H1 (cell line): Measurements from ENCODE around the gene SEC14L3. TPM values are rescaled to one million over a fixed set of nuclear protein-coding genes. Genes with fewer than 3 reads are reported as not detected.

Source experiments
- CTCF ChIA-PET: fragments of 300-600 bp; sonication (Branson Sonifier 250); formaldehyde crosslinking; loops from one replicate; lab custom pipeline; 2021; ENCODE audit not compliant: partially characterized antibody; lab: Charles Lee
- POLR2A ChIA-PET: fragments of 300-600 bp; sonication (Branson Sonifier 250); formaldehyde crosslinking; loops from one replicate; lab custom pipeline; 2021; ENCODE audit warnings: inconsistent platforms; ENCODE audit not compliant: partially characterized antibody; lab: Charles Lee
- DNase-seq, 2 experiments: peaks; one replicate each; pipeline versions ENCODE4 v3.0.0 to v3.0.0-alpha.2; 2010 to 2022; ENCODE audit warnings: low spot score in 2 of 2, low read depth in 1 of 2, mixed read lengths in 1 of 2
- FAIRE-seq: peaks from 2 replicates; lab custom pipeline; 2011; peaks lifted over from hg19 to GRCh38; lab: Jason Lieb, UNC
- H2AFZ ChIP-seq: 2 replicates; pipeline ENCODE4 v1.8.1; 2012; ENCODE audit warnings: low read length, inconsistent platforms
- H2AK5ac ChIP-seq: 2 replicates; pipeline ENCODE4 v1.6.1; 2013; ENCODE audit warnings: low read depth, low read length
- H2BK120ac ChIP-seq: replicated peaks from 2 replicates; pipeline ENCODE3; 2013; ENCODE audit warnings: low read depth, low read length, inconsistent platforms
- H2BK12ac ChIP-seq: 2 replicates; pipeline ENCODE4 v1.6.1; 2013; ENCODE audit warnings: low read depth, low read length
- H2BK15ac ChIP-seq: 2 replicates; pipeline ENCODE4 v1.6.1; 2013; ENCODE audit warnings: low read length
- H2BK20ac ChIP-seq: 2 replicates; pipeline ENCODE4 v1.6.1; 2013; ENCODE audit warnings: low read length
- H2BK5ac ChIP-seq: 2 replicates; pipeline ENCODE4 v1.6.1; 2013; ENCODE audit warnings: low read depth, low read length
- H3K14ac ChIP-seq: 2 replicates; pipeline ENCODE4 v1.6.1; 2013; ENCODE audit warnings: inconsistent platforms; ENCODE audit not compliant: insufficient read length
- H3K18ac ChIP-seq: 2 replicates; pipeline ENCODE4 v1.6.1; 2013; ENCODE audit warnings: low read length; ENCODE audit errors: extremely low read depth
- H3K23ac ChIP-seq: 2 replicates; pipeline ENCODE4 v1.6.1; 2013; ENCODE audit warnings: inconsistent platforms; ENCODE audit not compliant: insufficient read length
- H3K23me2 ChIP-seq: 2 replicates; pipeline ENCODE4 v1.6.1; 2013; ENCODE audit warnings: low read depth, low read length
- H3K27ac ChIP-seq: 2 replicates; pipeline ENCODE4 v1.6.1; 2011; ENCODE audit warnings: low read depth, low read length, inconsistent platforms
- H3K27me3 ChIP-seq, 4 experiments: replicated peaks in 1 of 4; 1 replicate in 1 of 4; 2 replicates in 3 of 4; pipeline versions ENCODE4 v1.6.1 to v1.8.1; 2011 to 2013; ENCODE audit warnings: low read length in 3 of 4, mild to moderate bottlenecking in 3 of 4, inconsistent platforms in 2 of 4, mixed read lengths in 2 of 4, moderate library complexity in 1 of 4; ENCODE audit not compliant: control insufficient read depth in 3 of 4, insufficient read depth in 3 of 4; ENCODE audit errors: extremely low read depth in 1 of 4
- H3K36me3 ChIP-seq, 4 experiments: 2 replicates each; pipeline versions ENCODE4 v1.6.1 to v1.8.1; 2011 to 2013; ENCODE audit warnings: mild to moderate bottlenecking in 4 of 4, low read length in 3 of 4, moderate library complexity in 2 of 4, control low read depth in 1 of 4, inconsistent platforms in 1 of 4; ENCODE audit not compliant: insufficient read depth in 4 of 4, control insufficient read depth in 2 of 4
- H3K4ac ChIP-seq: replicated peaks from 2 replicates; pipeline ENCODE3; 2013; ENCODE audit warnings: low read length, low read depth, mixed read lengths, inconsistent platforms; ENCODE audit not compliant: insufficient read length
- H3K4me1 ChIP-seq, 4 experiments: replicated peaks in 1 of 4; 1 replicate in 1 of 4; 2 replicates in 3 of 4; pipeline versions ENCODE4 v1.6.1 to v1.8.1; 2011 to 2013; ENCODE audit warnings: low read length in 3 of 4, inconsistent platforms in 2 of 4, mixed read lengths in 1 of 4; ENCODE audit not compliant: insufficient read depth in 4 of 4, control insufficient read depth in 3 of 4
- H3K4me2 ChIP-seq, 2 experiments: 2 replicates each; pipeline versions ENCODE4 v1.6.1 to v1.8.1; 2011 to 2013; ENCODE audit warnings: low read depth in 2 of 2, low read length in 2 of 2, control low read depth in 1 of 2, inconsistent platforms in 1 of 2, mild to moderate bottlenecking in 1 of 2; ENCODE audit not compliant: insufficient read depth in 1 of 2
- H3K4me3 ChIP-seq, 4 experiments: fragments of 200-600, 300-600 bp in 1 of 4; sonication (generic), shearing (Covaris generic), sonication (Bioruptor Twin) in 1 of 4; 2 replicates each; pipeline versions ENCODE4 v1.5.1 to v1.8.1; 2011 to 2016; ENCODE audit warnings: low read length in 4 of 4, low read depth in 3 of 4, control low read depth in 2 of 4, inconsistent platforms in 2 of 4, mild to moderate bottlenecking in 2 of 4, mixed read lengths in 1 of 4, moderate library complexity in 1 of 4; ENCODE audit not compliant: insufficient read depth in 2 of 4; ENCODE audit errors: extremely low read depth in 1 of 4
- H3K56ac ChIP-seq: replicated peaks from 2 replicates; pipeline ENCODE3; 2013; ENCODE audit warnings: low read depth, mild to moderate bottlenecking, mixed read lengths, low read length, inconsistent platforms; ENCODE audit not compliant: insufficient read length
- H3K79me1 ChIP-seq: 2 replicates; pipeline ENCODE4 v1.6.1; 2013; ENCODE audit warnings: low read depth, low read length, control low read depth
- H3K79me2 ChIP-seq, 2 experiments: 2 replicates each; pipeline versions ENCODE4 v1.6.1 to v1.8.1; 2012 to 2013; ENCODE audit warnings: low read length in 2 of 2, mild to moderate bottlenecking in 2 of 2, inconsistent platforms in 1 of 2; ENCODE audit not compliant: insufficient read depth in 2 of 2, control insufficient read depth in 1 of 2
- H3K9ac ChIP-seq, 4 experiments: replicated peaks in 1 of 4; 1 replicate in 1 of 4; 2 replicates in 3 of 4; pipeline versions ENCODE4 v1.6.1 to v1.8.1; 2011 to 2013; ENCODE audit warnings: low read depth in 3 of 4, low read length in 3 of 4, control low read depth in 2 of 4, mild to moderate bottlenecking in 2 of 4, moderate library complexity in 2 of 4, inconsistent platforms in 1 of 4; ENCODE audit errors: extremely low read depth in 1 of 4
- H3K9me3 ChIP-seq, 2 experiments: 2 replicates each; pipeline versions ENCODE4 v1.6.1 to v1.8.1; 2012 to 2013; ENCODE audit warnings: mild to moderate bottlenecking in 2 of 2, moderate library complexity in 2 of 2, control low read depth in 1 of 2, inconsistent platforms in 1 of 2, low read depth in 1 of 2, low read length in 1 of 2, mixed read lengths in 1 of 2; ENCODE audit not compliant: insufficient read depth in 2 of 2
- H4K20me1 ChIP-seq, 2 experiments: replicated peaks in 1 of 2; 2 replicates each; pipeline versions ENCODE3 to v1.8.1; 2011 to 2013; ENCODE audit warnings: inconsistent platforms in 2 of 2, low read length in 2 of 2, mild to moderate bottlenecking in 1 of 2; ENCODE audit not compliant: insufficient read depth in 2 of 2, control insufficient read depth in 1 of 2
- H4K5ac ChIP-seq: 2 replicates; pipeline ENCODE4 v1.6.1; 2013; ENCODE audit warnings: low read length, low read depth, mixed read lengths, inconsistent platforms; ENCODE audit not compliant: insufficient read length
- H4K8ac ChIP-seq: 2 replicates; pipeline ENCODE4 v1.8.0; 2013; ENCODE audit warnings: mild to moderate bottlenecking, moderate library complexity, low read length, inconsistent platforms; ENCODE audit not compliant: insufficient read depth; ENCODE audit errors: extremely low read depth
- H4K91ac ChIP-seq: replicated peaks from 2 replicates; pipeline ENCODE3; 2013; ENCODE audit warnings: low read length, mixed read lengths, inconsistent platforms; ENCODE audit not compliant: insufficient read length
- RFX5 ChIP-seq: IDR thresholded peaks from 2 replicates; pipeline ENCODE4 v1.6.1; 2011; ENCODE audit warnings: low read depth, low read length, improper control_type of control experiment, borderline replicate concordance
- WGBS, 2 experiments: shearing (Covaris generic) in 1 of 2; methylation state at CpG; one replicate each; pipeline versions ENCODE4 v1.1.6 to v1.1.7; 2013 to 2015; ENCODE audit warnings: low lambda C conversion rate in 2 of 2, mixed read lengths in 2 of 2, inconsistent platforms in 1 of 2, low coverage in 1 of 2, missing lambda C conversion rate in 1 of 2; ENCODE audit not compliant: insufficient replicate concordance in 2 of 2, insufficient coverage in 1 of 2, insufficient read length in 1 of 2; ENCODE audit errors: extremely low coverage in 1 of 2, missing lambda C conversion rate in 1 of 2; 5-methylcytosine and 5-hydroxymethylcytosine counted together
- polyA plus RNA-seq, 7 experiments: library from polyadenylated mRNA; depleted of rRNA in 3 of 7; stranded (reverse) in 5 of 7; unstranded in 2 of 7; fragments of >200 nt in 5 of 7; fragments of 200-250 nt in 2 of 7; gene quantifications; 1 replicate in 5 of 7; 2 replicates in 1 of 7; 4 replicates in 1 of 7; pipeline versions ENCODE4 v1.2.1 to v1.2.3, GENCODE V29; 2011 to 2013; ENCODE audit warnings: missing spikeins in 2 of 7, mixed read lengths in 2 of 7
- total RNA-seq: library from RNA; stranded (reverse); fragmentation: NEBNext Ultra II Directional; extraction: Animal tissue kit (Norgen Biotek cat#: 25700); gene quantifications from 2 replicates; pipeline ENCODE4 v1.2.1, GENCODE V29; 2021

The SEC14L3 gene
- total and polyA plus RNA-seq, 2 of the 8 experiments (the other 6 are each of a cell fraction or from before 2014, with no cell fraction given): not detected

DNA sequence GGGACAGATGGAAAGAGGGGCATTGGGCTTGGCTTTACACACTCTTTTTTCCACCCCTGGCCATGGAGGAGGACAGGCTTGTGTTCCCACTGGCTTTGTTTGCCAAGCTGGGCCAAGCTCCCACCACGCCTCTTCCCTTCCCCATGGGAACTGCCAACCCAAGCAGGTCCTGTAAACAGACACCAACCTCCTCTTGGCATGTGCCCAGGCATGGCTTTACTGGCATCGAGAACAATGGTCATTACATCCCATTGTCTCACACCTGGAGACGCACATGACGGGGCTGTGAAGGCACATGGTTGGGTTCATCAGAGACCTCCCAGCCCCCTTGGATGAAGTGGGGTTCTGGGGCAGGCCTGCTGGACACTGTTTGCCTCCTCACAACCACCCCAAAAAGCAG, 11.7 kb downstream of the SEC14L3 start:
- POLR2A ChIA-PET: no interaction called here
- Histone ChIP-seq H3K27ac (no peak overlapping the region), H3K27me3 (no peaks in the 10 kb centered on the region; a peak in 2 of 7 replicates), H3K9ac (no peak overlapping the region), H2BK12ac (no peak overlapping the region), H3K4me1 (no peaks in the 10 kb centered on the region), H2BK15ac (no peak overlapping the region), H4K91ac (no peak overlapping the region), H2AK5ac (no peak overlapping the region), H2BK120ac (no peak overlapping the region), H4K8ac (no peak overlapping the region), H3K79me2 (no peaks in the 10 kb centered on the region), H4K20me1 (no peaks in the 10 kb centered on the region), H3K79me1 (no peaks in the 10 kb centered on the region), H3K23me2 (peaks cover 3% of the 10 kb centered on the region; the same call in 1 of the 2 replicates), H3K56ac (no peak overlapping the region), H3K9me3 (no peaks in the 10 kb centered on the region), H3K4me3 (no peak overlapping the region), H3K18ac (no peak overlapping the region), H3K14ac (no peak overlapping the region), H3K23ac (no peak overlapping the region), H2BK5ac (no peak overlapping the region), H3K4ac (no peak overlapping the region), H3K36me3 (no peaks in the 10 kb centered on the region), H3K4me2 (no peak overlapping the region), H2BK20ac (no peak overlapping the region), H4K5ac (no peak overlapping the region), H2AFZ (no peak overlapping the region)
- no peak for DNase-seq
- WGBS, 2 experiments: 84% methylated on average over 4 of the region's 4 CpGs; no CpG with 5 or more reads in 1 of the 2 experiments
- TF ChIP-seq RFX5: no peak
- FAIRE-seq: no peak
- CTCF ChIA-PET: interaction anchor here (4.5 to 5.8 kb wide), 2 partner anchors 15 to 25 kb away, joined by 28 to 56 read pairs; no protein-coding TSS in a partner anchor
